DMS53 treated with DMSO at 0.1 percent for 48 hours (cell line): ENCODE measurements around the gene FRY.
A peak's percentile ranks its signal among the peaks of the same experiment; 100 is the strongest.

Experiments used
- DNase-seq: peaks from one replicate; lab custom pipeline; 2025; ENCODE audit not compliant: unreplicated experiment; lab: John Stamatoyannopoulos, UW

FRY gene

DNA sequence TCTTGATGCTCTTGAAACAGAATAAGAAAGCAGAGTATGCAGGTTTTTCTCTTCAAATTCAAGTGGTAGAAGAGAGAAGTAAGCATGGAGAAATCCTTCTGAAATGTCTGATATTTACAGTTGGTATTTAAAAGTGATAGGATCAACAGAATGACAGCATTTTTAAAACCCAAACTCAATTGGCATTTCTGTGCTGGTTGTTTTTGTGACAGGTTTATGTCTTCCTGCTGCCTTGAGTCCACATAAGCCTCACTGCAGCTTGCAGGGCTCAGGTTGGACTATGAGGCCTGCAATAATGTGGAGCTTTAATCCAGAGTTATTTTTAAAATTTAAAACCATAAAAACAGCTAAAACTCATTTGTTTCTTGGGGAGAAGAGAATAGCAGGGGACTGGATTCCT lies 178.5 kb downstream of the FRY start:
- DNase-seq: no peak

DNA sequence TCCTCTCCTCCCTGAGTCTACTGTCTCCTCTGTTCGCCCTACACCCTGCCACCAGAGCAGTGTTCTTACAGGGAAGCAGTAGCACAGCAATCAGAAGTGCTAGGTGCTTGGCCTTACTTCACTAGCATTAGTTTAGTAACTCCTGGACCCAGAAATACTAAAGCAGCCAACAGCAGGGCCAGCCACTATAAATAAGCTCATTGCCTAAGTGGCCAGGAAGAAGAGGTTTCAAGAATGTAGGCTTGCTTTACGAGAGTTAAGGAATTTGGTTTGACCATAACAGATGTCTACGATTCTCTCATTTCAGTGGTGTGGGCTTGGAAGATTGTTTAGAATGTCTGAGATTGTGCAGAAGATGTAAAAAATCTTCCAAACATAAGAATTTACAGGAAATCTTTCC lies 180.2 kb downstream of the FRY start:
- no peak for DNase-seq

DNA sequence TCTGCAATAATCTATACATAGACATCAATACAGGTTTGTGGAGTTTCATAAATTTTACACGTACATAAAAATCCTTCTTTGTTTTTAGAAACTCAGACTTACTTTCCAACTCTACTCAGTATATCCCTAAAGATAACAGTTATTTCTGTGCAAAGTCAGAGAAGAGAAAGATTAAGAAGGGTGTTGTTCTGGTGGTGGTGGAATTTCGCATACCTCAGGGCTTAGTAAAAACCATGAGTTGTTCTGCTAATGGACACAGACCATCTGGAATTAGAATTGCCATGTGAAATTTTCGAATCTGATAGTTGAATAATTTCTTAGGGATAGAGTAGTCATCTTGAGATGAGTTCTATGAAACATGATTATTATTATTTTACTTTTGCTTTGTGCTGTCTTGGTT lies 180.8 kb downstream of the FRY start:
- DNase-seq: no peak

DNA sequence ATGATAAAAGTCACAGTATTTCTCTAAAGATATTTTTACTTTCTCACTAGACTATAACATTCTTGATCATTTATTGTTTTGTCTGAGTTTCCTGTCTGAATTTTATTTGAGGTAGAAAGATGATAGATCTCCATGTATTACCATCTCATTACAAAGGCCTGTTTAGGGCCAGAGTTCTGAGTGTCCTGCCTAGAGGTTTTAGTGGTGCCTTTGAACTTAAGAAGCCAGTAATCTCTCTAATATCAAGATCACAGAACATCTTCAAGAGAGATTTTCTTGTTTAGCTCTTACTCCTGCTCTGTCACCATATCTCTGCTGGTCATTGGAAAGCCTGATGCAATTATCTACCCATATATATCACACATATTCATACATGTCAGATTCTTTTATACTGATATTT lies 182.1 kb downstream of the FRY start:
- no peak for DNase-seq

DNA sequence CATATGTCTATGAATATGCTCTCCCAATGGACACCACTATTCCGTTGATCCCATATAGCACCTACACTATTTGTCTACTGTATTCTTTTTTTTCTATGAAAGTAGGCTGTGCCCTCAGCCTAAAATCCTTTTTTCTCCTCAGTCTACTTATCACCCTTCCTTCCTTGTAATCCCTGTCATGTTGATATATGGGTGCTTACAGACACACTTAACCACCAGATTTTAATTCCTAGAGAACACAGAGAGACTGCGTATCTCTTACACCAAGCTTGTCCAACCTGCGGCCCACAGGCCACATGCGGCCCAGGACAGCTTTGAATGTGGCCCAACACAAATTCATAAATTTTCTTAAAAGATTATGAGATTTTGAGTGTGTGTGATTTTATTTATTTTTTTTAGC lies 182.5 kb downstream of the FRY start:
- no peak for DNase-seq

DNA sequence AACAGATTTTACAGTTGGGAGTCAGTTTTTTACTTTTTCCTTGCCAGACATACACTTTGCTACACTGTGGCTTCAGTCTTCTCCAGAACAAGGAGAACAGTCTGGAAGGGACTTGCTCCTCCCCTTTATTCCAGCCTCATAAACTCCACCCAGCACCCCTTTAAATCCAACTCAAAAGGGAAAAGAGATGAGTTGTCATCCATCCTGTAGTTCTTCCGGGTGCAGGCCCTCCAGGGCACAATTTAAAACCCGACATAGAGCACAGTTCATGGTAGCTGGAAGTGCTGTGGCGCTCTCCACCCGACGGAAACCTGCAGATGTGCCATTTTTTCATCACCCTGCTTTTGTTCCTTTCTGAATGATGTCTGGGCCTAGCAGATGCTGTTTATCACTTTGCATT lies 184.7 kb downstream of the FRY start:
- DNase-seq: no peak

DNA sequence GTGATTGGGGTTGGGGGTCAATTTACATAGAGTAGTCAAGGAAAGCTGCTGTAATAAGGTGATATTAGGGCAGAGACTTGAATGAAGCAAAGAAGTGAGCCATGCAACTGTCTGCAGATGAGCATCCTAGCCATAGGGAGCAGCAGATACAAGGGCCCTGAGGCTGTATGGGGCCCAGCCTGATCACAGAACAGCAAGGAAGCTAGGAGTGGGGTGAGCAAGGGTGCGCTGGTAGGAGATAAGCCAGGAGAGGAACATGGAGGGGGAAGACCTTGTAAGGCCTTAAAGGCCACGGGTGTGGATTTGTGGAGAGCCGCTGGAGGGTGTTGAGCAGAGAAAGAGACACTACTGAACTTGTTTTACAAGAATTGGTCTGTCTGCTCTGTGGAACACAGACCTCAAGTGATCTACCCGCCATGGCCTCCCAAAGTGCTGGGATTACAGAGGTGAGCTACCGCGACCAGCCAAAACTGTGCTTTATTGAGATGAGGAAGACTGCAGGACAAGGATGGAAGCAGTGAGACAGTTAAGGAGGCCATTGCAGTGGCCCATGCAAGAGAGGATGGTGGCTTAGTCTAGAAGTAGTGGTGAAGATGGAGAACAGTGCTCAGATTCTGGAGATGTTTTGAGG lies 190.6 kb downstream of the FRY start:
- DNase-seq: no peak

DNA sequence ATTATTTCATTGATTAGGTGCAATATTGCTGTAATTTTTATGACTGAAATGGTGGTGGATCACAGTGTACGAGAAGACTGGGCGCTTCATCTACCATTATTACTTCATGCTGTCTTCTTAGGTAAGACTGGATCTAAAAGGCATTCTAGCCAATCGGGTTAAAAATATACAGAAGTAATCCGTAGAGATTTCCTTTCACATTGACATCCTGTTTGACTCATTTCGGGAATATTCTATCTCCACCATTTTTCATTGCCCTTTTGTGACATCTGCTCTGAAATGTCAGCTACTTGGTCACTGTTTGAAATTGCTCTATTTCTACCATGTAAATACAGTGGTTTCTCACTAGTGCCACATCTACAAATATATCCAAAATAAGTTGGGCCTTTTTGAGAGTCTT lies 193.3 kb downstream of the FRY start:
- no peak for DNase-seq

DNA sequence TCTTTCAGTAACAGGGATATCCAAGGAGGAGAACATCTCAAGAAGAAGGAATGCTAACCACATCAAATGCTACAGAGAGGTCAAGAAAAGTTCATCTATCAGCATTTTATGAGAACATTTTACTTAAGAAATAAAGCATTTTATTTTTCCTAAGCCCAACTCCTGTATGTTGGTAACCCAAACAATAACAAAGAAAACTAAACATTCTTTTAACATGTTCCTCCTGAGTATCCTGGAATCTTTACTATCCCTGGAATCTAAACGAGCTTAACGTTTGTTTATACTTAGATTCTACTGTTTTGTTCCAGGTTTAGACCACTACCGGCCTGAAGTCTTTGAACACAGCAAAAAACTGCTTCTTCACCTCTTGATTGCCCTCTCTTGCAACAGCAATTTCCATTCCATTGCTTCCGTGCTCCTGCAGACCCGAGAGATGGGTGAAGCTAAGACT lies 193.9 kb downstream of the FRY start:
- no peak for DNase-seq

DNA sequence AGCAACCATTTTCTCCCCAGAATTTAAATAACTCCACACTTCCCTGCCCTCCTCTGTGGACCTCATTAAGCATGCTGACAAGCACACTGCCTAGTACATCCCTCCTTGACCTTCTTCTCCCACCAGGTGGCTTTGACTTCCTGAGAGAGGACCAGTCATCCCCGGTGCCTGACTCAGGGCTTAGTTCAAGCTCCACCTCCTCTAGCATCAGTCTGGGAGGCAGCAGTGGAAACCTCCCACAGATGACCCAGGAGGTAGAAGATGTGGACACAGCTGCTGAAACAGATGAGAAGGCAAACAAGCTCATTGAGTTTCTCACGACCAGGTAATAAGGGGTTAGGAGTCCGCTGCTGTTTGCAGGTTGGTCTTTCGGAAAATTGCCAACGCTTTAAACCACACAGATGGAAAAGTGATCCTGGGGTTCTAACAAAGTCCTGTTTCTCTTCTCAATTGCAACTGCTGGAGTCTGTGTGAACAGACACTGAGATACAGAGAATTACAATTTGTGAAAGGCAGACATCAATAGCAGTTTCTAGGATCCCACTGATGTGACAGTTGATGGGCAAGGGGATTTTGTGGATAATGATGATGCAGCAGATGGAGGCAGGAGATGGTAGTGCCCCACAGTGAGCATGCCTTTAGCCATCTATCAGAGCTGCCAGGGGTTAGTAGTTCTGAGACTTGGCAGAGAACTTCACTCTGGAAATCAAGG lies 196.9 kb downstream of the FRY start:
- DNase-seq: peak; percentile 97

DNA sequence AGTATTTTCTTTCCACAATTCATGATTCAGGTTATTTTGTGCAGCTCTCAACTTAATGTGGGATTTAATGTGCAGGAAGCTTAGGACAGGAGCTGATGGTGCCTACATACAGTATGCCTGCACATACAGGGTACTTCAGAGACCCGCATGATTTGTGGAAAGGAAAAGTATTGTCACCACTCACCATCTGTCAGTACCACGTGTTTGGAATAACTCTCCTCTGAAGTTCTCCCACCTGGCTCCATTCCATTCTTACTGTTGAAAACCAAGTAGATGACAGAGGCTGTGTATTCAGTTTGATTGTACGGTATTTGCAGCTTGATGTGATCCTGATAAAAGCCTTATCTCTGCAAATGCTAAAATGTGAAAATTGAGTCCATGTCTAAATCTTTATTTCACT lies 197.9 kb downstream of the FRY start:
- peak; percentile 34 for DNase-seq

DNA sequence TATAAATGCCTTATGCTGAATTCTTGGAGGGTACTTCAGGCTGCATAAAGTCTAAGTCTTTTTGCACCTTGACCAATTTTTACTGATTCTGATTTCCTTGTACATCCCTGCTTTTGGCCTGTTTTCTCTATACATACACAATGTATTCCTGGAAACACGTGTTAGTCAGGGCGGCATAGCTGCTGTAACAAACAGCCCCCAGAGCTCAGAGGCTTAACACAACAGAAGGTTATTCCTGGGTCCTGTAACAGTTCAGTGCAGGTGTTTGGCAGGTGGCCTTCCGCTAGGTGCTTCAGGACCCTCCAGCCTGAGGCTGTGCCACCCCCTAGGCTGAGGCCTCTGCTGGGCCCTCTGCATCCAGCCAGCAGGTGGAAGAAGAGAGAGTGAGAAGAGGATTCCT lies 200.7 kb downstream of the FRY start:
- DNase-seq: no peak

DNA sequence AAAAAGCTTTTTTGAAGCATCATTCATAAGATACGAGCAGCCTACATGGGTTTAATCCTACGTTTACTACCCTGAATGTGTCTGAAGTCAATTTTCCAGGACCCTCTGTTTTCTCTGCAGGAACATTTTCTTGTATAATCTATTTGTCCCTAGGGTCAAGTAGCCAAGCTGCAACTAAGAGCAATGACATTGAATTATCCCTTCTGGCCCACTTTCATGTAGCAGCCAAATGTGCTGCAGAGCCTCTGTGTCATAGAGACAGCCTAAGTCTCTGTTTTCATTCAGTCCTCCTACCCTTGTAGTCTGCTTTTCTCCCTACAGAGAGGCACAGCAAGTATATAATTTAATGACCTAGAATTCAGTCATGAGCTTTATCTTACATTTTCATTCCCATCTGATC lies 201.5 kb downstream of the FRY start:
- DNase-seq: no peak

DNA sequence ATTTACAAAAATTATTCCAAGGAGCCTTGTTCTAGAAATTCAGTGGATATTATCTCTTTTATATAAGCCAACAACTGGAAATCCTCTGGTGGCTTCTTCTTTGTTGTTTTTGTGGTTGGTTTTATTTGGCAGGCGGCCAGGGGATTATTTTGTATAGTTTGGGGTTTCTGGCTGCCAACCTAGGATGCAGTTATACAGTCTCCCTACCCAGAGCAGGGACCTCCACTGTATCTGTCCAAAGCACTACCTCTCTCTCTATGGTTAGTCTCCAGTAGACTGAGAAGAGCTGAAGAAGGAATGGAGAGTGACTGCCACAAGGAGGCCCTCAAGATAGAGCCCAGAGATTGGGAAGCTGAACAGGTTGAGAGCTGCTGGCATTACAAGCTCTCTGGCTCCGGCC lies 203.3 kb downstream of the FRY start:
- no peak for DNase-seq

DNA sequence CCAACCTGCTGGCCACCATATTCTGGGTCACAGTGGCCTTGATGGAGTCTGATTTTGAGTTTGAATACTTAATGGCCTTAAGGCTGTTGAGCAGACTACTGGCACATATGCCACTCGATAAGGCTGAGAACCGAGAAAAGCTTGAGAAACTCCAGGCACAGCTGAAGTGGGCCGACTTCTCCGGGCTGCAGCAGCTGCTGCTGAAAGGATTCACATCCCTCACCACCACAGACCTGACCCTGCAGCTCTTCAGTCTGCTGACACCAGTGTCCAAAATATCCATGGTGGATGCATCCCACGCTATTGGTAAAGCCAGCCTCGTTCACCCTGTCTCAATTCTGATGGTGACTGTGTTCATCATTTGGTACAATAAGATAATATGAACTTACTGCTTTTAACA lies 206.1 kb downstream of the FRY start:
- no peak for DNase-seq

DNA sequence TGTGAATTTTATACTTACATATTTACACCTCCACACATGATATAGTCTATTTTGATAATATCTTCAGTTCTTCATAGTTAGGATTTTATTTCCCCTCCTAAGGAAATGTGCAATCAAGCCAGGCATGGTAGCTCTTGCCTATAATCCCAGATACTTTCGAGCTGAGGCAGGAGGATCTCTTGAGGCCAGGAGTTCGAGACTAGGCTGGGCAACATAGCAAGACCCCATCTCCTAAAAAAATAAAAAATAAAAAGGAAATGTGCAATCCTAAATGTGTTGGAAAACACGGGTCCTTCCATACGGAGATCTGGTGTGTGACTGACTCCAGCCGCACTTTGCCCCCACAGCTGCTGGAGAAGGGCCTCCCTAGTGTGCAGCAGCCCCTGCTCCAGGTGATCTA lies 212.1 kb downstream of the FRY start:
- DNase-seq: no peak

DNA sequence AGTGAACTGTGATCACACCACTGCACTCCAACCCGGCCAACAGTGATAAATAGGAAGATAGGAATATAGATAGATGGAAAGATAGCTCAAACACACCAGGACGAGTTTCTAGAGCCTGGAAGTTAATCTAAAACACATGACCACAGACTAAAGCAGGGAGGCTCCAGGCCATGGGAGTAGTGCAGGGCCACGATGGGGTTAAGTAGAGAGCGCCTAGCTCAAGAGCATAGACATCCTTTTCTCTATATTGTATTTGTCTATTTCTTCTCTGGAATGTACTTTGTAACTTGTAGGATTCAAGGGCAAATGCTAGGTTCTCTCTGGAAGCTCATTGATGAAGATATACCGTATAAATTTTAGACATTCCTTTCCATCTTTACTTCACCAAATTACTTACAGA lies 214.0 kb downstream of the FRY start:
- DNase-seq: no peak

DNA sequence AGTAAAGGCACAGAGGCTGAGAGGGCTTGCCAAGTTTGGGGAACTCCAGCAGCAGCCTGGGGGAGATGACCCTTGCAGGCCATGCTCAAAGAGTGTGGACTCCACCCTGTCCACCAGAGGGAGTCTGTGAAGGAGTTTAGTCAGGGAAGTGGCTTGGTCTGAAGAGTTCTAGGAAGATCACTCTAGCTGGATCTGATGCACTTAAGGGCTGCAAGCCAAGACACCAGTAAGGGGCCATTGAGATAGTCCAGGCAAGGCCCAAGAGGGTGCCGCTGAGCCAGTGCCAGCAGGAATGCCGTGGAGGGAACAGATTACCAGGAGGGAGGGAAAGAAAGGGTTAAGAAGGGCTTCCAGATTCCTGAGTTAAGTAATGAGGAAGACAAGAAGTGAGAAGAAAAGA lies 214.9 kb downstream of the FRY start:
- DNase-seq: peak; percentile 50

DNA sequence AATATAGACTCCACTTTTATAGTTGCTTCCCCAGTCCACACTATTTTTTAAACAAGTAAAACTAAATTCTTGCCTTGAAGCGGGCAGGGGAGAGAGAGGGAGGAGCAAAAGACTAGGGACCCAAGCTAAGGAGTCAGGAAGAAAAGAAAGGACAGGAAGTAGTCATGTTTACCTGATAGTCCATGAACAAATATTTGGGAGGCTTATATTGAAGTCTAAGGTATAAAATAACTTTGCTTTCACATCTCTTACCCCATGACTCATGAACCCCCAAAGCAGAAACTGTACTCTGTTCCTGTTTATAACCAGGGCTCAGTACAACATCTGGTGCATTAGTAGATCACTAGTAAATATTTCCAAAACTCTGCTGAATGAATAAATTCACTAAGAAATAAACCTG lies 216.3 kb downstream of the FRY start:
- DNase-seq: peak; percentile 60

DNA sequence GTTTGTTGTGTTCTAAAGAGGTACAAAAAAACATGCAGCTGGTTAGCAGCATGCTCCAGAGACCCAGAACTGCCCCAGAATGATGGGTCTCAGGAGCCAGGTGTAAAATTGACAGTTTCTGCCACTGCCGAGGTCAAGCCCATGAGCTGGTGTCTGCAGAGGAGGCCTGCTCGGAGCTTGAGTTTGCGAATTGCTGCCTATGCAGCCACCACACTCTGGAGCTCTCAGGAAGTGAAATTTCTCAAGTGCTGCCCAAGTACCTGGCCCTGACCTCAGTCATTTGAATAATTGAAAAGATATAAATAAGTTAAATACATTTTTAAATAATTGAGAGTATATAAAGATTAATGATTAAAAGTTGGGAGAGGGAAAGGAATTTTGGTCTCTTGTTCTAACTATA lies 217.2 kb downstream of the FRY start:
- DNase-seq: no peak

DNA sequence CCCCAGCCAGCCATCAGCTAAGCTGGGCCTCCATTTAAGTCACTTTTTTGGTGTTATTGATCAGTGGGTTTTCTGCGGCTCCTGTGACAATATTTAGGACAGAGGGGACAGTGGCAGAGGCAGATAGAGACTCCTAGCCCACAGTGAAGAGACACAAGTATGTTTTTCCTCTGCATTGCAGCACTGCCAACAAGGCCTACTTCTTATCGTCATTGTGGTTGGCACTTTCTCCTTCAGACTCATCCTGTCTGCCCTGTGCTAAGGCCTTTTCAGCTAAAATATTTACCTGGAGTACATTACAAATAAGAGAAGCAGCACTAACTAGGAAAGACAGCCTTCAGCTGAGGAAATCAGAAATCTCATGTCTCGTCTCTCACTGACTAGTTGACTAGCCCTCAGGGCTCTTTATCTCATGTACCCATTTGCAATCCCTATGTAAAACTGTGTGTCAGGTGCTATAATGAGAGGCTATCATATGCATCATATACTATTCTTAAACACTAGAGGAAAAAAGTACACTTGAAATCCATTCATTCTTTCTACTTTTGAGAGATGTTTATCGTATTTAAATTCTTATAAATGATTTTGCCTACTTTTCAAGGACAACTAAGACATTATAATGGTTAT lies 221.4 kb downstream of the FRY start:
- no peak for DNase-seq

DNA sequence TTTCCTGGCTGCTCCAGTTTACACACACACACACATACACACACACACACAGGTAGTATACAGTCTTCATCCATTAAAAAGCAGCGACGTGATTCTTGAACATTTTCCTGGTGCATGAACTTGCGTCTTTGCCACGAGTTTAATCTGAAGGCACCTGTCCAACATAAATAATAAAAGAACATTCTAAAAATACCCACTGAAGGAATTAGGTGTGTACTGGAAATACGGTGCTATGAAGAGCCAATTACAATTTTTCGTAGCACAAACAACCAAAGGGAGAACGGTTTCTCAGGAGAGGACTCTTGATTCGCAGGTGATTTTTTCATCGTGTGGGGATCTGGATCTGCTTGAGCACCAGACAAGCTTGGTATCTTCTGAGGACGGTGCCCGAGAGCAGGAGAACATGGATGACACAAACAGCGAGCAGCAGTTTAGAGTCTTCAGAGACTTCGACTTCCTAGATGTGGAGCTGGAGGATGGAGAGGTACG lies 222.4 kb downstream of the FRY start:
- no peak for DNase-seq
